AG09309 (cell line): ENCODE data around the gene GALNS.

Source experiments
- DNase-seq: peaks from one replicate; pipeline ENCODE4 v3.0.0-alpha.2; 2010; ENCODE audit warnings: low read depth
- H3K4me3 ChIP-seq: 2 replicates; pipeline ENCODE4 v1.5.1; 2011; ENCODE audit warnings: mild to moderate bottlenecking, low read depth, low read length, moderate library complexity; ENCODE audit not compliant: control insufficient read depth
- TF ChIP-seq, protein P1 (sequence below): IDR thresholded peaks from 2 replicates; pipeline ENCODE4 v1.5.1; 2011; ENCODE audit warnings: mild to moderate bottlenecking, low read depth, low read length, inconsistent platforms; ENCODE audit not compliant: insufficient read depth, control insufficient read depth; ENCODE audit errors: missing control alignments

The GALNS gene

DNA sequence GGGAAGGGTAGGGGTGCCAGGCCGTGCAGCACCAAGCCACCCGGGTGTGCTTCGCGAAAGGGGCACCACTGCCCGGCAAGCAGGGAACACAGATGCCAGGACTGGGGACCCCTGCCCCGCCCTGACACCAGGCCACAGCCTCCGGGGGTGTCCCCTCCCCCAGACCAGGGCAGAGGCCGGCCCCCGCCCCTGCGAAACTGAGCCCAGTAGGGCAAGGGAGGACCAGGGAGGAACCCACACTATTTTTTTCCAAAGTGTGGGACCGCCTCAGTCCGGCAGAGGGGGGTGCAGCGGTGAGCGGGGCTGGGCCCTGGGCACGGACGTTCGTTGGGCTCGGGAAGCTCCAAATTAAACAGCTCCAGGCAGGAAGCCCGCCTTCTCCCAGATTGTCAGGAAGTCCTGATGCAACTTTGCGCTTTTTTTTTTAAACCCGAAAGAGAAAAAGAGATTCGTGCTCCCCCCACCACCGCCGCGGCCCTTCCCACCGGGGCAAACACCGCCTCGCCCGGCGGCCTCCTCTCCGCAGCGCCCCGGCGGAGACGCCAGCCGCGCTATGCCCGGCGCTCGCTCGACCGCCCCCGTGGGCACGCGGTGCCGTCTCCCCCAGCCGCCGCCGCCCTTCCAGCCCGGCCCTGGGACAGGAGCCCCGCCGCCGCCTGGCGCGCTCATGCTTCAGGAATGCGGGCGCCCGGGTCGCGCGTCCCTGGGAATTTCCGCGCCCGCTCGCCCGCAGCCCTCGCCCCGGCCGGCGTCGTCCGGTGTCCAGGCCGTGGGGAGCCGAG is 72.5 kb downstream of the GALNS start:
- TF ChIP-seq, protein P1, sequence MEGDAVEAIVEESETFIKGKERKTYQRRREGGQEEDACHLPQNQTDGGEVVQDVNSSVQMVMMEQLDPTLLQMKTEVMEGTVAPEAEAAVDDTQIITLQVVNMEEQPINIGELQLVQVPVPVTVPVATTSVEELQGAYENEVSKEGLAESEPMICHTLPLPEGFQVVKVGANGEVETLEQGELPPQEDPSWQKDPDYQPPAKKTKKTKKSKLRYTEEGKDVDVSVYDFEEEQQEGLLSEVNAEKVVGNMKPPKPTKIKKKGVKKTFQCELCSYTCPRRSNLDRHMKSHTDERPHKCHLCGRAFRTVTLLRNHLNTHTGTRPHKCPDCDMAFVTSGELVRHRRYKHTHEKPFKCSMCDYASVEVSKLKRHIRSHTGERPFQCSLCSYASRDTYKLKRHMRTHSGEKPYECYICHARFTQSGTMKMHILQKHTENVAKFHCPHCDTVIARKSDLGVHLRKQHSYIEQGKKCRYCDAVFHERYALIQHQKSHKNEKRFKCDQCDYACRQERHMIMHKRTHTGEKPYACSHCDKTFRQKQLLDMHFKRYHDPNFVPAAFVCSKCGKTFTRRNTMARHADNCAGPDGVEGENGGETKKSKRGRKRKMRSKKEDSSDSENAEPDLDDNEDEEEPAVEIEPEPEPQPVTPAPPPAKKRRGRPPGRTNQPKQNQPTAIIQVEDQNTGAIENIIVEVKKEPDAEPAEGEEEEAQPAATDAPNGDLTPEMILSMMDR: peak; percentile 69
- DNase-seq: no peak
- H3K4me3 ChIP-seq: peak overlapping the region; percentile 58

- no peak for DNase-seq
- TF ChIP-seq, protein P1: no peak
- peak overlapping the region; percentile 58 for H3K4me3 ChIP-seq
Measured at GRCh38 chr16:88783391-88784073, 73.2 kb downstream of the GALNS start.

- no peak for DNase-seq
- TF ChIP-seq, protein P1: no peak
- H3K4me3 ChIP-seq: peak overlapping the region; percentile 58
Measured at GRCh38 chr16:88782454-88783390, 74.0 kb downstream of the GALNS start.

- TF ChIP-seq, protein P1: no peak
- H3K4me3 ChIP-seq: no peak overlapping the region
- DNase-seq: no peak
Measured at GRCh38 chr16:88781140-88782077, 75.3 kb downstream of the GALNS start.

DNA sequence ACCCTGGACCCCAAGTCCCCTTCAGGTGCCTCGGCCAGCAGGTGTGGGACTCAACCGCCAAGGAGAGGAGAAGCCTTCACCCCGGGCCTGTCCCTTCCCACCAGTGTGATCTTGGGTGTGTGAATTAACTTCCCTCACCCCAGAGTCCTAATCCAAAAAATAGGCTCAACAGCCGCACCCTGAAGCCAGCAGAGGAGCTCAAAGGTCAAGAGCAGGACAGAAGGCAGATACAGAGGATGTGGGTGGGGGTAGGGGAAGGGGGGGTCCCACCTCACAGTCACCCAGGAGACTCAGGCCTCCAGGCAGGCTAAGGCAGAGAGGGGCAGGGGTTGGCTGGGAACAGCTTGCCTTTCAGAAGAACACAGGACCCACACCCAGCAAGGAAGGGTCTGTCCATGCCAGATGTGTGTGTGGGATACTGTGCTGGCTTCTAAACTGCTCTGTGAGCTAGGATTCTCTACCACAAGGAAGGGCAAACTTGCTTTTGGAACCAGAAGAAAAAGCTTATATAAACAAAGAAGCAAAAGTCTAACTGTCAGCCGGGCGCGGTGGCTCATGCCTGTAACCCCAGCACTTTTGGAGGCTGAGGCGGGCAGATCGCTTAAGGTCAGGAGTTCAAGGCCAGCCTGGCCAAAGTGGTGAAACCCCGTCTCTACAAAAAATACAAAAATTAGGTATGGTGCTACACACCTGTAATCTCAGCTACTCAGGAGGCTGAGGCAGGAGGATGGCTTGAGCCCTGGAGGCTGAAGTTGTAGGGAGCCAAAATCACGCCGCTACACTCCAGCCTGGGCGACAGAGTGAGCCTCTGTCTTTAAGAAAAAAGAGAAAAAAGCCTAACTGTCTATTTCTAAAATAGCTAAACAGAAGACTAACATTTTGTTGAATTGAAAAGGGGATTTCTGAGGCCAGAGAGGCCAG is 76.3 kb downstream of the GALNS start:
- no peak overlapping the region for H3K4me3 ChIP-seq
- TF ChIP-seq, protein P1: no peak
- DNase-seq: no peak
